ENCODE data around the gene NDUFV1. TPM values are rescaled to one million over a fixed set of nuclear protein-coding genes. Genes with fewer than 3 reads are reported as not detected.

Gene NDUFV1
- total RNA-seq, 1 donor: 116 TPM

DNA sequence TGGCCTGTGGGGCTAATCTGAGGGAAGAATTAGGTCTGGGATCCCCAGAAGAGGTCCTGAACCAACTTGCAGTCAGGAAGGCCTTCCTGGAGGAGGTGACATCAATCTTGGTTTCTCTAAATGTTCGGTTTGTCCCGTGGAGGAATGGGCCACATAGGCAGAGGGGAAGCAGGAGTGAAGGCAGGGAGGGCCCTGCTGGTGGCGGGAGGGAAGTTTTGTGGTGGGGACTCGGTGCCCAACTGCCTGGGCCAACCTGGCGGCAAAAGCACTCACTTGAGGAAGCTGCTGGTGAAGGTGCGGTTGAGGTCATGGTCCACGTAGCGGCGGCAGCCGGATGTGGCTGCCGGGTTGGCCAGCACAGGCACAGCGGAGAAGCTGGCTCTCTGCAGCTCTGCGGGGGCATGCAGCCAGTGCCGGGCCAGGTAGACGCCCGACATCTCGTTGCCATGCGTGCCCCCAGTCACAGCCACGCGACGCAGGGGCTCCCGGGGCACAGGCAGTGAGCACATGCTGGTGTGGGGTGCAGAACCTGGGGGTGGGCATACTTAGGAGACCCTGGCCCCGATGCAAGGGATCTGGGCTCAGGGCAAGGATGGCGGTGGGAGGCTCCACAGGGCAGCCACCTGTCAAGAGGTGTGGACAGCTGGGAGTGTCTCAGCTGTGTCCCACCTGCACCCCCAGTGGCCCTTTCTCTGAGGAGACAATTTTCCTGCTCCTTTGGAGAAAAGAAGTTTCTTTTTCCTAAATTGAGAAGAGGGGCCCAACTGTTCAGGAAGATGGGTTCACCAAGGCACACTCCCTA is 40.0 kb downstream of the NDUFV1 start:
- DNase-seq (ENCODE audit: low read depth): no peak
- H3K4me3 ChIP-seq (ENCODE audit: low read depth, low read length): no peak overlapping the region
- TF ChIP-seq, protein P1, sequence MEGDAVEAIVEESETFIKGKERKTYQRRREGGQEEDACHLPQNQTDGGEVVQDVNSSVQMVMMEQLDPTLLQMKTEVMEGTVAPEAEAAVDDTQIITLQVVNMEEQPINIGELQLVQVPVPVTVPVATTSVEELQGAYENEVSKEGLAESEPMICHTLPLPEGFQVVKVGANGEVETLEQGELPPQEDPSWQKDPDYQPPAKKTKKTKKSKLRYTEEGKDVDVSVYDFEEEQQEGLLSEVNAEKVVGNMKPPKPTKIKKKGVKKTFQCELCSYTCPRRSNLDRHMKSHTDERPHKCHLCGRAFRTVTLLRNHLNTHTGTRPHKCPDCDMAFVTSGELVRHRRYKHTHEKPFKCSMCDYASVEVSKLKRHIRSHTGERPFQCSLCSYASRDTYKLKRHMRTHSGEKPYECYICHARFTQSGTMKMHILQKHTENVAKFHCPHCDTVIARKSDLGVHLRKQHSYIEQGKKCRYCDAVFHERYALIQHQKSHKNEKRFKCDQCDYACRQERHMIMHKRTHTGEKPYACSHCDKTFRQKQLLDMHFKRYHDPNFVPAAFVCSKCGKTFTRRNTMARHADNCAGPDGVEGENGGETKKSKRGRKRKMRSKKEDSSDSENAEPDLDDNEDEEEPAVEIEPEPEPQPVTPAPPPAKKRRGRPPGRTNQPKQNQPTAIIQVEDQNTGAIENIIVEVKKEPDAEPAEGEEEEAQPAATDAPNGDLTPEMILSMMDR (IDR thresholded peaks at IDR 0.05; ENCODE audit: insufficient read depth, low read length): no peak

DNA sequence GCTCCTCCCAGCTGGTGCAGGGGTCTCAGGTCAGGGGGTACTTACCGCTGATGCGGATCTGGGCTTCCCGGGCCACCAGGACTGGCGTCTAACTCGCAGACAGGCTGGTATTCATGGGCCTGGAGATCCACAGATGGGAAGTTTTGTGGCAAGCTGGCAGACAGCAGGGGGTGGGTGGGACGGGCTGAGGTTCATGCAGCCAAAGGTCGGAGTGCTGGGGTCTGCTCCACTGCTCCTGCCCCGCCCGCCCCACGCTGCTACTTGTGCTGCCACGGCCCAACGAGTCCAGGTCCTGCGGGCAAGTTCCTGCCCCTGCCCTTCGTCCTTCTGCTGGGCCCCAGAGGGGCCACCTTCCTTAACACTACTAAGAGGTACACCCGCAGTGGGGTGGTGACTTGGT is 40.7 kb downstream of the NDUFV1 start:
- TF ChIP-seq, protein P1 (IDR thresholded peaks at IDR 0.05; ENCODE audit: insufficient read depth, low read length): no peak
- no peak for DNase-seq (ENCODE audit: low read depth)
- H3K4me3 ChIP-seq (ENCODE audit: low read depth, low read length): no peak overlapping the region

DNA sequence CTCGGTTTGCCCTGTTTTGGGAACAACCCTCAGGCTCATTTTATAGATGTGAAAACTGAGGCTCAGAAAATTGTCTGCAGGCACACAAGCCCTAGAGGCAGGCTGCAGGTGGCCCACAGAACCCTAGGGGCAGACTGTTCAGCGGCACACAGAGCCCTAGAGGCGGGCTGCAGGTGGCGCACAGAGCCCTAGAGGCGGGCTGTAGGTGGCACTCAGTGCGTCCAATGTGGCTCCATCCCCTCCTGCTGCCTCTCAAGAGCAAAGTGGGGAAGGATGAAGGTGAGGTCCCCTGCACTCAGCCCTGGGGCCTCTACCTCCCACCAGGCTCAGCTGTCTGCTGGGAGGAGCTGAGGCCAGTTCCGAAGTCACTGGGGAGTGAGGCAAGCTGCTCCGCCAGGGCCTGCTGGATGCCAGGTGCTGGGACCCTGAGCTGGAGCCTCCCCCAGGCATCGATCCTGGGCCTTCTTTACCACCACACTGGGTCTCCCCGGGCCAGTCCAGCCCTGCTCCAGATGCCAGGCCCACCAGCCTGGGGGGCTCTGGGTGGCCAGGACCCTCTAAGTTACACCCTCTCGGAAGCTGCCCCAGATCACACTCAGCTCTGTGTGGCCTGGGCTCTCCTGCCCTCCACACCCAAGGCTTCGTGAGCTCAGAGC is 41.5 kb downstream of the NDUFV1 start:
- no peak for DNase-seq (ENCODE audit: low read depth)
- TF ChIP-seq, protein P1 (IDR thresholded peaks at IDR 0.05; ENCODE audit: insufficient read depth, low read length): no peak
- H3K4me3 ChIP-seq (ENCODE audit: low read depth, low read length): no peak overlapping the region

DNA sequence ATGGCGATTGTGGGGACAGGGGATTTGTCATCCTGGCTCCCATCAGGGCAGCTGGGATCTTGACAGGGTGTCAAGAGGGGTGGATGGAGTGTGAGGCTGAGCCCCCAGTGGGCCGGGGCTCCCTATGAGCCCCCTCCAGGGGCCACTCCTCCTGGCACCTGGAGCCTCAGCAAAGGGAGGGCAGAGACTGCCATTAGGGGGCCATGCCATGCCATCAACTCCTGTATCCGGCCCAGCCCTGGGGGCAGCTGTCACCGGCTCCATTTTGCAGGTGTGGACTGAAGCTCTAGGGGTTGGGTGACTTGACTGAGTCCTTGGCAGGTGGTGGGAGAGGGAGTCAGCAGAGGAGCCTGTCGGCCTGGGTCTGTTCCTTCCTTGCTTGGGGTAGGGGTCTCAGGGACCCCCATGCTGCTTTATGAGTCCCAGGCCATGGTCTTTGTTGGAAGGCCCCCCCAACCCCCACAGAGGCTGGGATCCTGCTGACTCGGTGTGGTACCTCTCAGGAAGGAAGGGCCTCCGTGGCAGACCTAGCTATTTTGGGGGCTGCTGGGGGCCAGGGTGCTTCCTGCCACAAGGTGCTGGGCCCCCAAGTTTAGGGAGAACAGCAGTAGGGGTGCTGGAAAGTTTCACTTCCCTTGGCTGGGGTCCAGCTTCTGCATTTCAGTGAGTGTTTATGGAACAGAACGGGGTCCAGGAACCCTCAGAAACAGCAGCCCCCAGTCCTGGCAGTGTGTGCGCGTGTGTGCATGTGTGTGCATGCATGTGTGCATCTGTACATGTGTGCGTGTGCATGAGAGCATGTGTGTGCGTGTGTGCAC is 42.3 kb downstream of the NDUFV1 start:
- TF ChIP-seq, protein P1 (IDR thresholded peaks at IDR 0.05; ENCODE audit: insufficient read depth, low read length): no peak
- DNase-seq (ENCODE audit: low read depth): no peak
- no peak overlapping the region for H3K4me3 ChIP-seq (ENCODE audit: low read depth, low read length)

DNA sequence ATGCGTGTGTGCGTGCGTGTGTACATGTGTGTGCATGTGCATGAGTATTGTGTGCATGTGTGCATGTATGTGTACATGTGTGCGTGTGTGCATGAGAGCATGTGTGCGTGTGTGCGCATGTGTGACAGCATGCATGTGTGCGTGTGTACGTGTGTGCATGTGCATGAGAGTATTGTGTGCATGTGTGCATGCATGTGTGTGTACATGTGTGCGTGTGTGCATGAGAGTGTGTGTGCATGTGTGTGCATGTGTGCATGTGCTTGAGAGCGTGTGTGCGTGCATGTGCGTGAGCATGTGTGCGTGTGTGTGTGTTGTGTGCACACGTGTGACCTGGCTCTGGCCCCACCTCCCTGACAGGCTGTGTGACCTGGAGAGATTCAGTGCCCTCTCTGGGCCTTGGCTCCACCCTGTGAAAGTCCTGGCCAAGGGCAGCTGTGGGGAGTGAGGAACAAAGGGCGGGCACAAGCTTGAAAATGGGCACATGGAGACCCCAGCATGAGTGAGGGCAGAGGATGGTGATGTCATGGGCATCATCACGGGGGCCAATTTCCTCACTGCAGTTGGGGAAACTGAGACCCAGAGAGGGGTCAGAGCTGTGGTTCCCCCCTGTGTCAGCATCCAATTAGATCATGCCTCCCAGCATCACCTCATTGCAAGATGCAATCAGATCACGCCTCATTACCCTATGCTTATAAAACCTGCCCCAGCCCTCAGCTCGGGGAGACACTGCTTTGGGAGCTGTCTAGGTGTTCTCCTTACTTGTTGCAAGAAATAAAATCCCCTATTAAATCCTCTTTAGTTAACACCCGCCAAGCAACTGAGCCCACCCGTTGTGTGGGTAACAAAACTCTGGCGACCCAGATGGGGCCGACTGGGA is 43.1 kb downstream of the NDUFV1 start:
- DNase-seq (ENCODE audit: low read depth): no peak
- no peak overlapping the region for H3K4me3 ChIP-seq (ENCODE audit: low read depth, low read length)
- TF ChIP-seq, protein P1 (IDR thresholded peaks at IDR 0.05; ENCODE audit: insufficient read depth, low read length): no peak
